ENCODE results near the gene ZBTB7B.
A peak's percentile ranks its signal among the peaks of the same experiment; 100 is the strongest.
"Not testable (repeated sequence)": the region's sequence is repeated elsewhere in the genome, so short reads cannot be mapped to it uniquely, and the experiment has no call there.

The ZBTB7B gene

GRCh38 chr1:154989195-154989860 is 13.3 kb upstream of the ZBTB7B start:
- DNase-seq: no peak

- DNase-seq: no peak
These were observed 12.3 kb upstream of the ZBTB7B start for GRCh38 chr1:154990276-154990675.

- DNase-seq: no peak
These were observed 9.7 kb upstream of the ZBTB7B start for GRCh38 chr1:154992721-154993571.

GRCh38 chr1:154993572-154994268 is 8.9 kb upstream of the ZBTB7B start, which contains the start of gene LENEP:
LENEP (plus strand) TSS chr1:154993586; CDS start chr1:154993608, 22 bp downstream.
- no peak for DNase-seq

DNA sequence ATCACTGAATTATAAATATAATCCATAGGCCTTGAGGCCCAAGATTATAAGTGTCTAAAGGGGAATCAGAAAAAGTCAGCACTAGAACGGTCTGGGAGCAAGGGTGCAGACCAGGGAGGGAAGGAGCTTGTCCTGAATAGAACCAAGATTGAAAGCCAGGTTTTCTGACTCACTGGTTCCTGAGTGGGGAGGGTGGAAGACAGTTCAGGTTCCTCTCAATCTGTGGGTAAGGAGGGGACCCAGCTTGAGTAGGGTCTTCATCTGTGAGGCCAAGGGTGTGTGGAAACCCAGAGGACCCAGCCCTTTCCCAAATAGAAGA is 8.4 kb upstream of the ZBTB7B start:
- DNase-seq: no peak

- no peak for DNase-seq
These were observed 8.0 kb upstream of the ZBTB7B start for GRCh38 chr1:154994591-154994990.

DNA sequence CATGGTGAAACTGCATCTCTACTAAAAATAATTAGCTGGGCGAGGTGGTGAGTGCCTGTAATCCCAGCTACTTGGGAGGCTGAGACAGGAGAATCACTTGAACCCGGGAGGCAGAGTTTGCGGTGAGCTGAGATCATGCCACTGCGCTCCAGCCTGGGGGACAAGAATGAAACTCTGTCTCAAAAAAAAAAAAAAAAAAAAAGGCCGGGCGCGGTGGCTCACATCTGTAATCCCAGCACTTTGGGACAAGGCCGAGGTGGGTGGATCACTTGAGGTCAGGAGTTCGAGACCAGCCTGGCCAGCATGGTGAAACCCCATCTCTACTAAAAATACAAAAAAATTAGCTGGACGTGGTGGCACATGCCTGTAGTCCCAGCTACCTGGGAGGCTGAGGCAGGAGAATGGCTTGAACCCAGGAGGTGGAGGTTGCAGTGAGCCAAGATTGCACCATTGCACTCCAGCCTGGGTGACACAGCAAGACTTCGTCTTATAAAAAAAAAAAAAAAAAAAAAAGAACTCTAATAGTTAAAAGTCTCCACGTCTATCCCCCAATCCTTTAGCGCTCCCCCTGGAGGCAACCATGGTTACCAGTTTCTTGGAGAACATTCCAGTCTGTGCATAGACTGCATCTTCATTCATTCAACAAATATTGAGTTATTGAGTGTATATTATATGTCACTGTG is 7.2 kb upstream of the ZBTB7B start:
- not testable (repeated sequence) for DNase-seq

DNA sequence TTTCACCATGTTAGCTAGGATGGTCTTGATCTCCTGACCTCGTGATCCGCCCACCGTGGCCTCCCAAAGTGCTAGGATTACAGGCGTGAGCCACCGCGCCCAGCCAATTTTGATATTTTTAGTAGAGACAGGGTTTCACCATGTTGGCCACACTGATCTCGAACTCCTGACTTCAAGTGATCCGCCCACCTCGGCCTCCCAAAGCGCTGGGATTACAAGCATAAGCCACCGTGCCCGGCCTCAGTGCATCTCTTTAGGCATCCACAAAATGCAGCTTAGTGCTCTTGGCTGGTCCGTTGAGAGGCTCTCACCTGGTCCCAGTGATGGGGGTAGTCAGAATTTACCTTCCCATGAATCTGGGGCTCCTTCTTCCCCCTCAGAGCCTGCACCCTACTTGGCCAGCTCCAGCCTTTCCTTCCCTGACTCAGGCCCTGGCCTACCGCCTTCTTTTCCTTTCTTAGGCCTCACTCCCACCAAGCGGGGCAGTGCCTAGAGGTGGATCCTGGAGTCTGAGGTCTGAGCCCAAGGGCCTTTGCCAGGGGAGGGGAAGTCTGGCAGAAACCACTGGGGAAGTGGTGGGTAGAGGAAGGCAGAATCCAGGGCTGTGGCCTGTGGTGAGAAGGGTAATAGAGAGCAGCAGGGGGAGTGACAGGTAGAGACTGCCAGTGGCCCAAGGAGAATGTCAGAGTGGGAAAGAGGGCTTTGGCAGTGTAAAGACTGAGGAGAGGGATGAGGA is 5.5 kb upstream of the ZBTB7B start:
- no peak for DNase-seq

GRCh38 chr1:154998201-154998780 is 4.3 kb upstream of the ZBTB7B start:
- DNase-seq: no peak

GRCh38 chr1:154998818-154999570 is 3.6 kb upstream of the ZBTB7B start:
- DNase-seq: peak; percentile 91

GRCh38 chr1:154999571-155000410 is 2.8 kb upstream of the ZBTB7B start:
- peak; percentile 85 for DNase-seq

GRCh38 chr1:155000411-155000725 is 2.2 kb upstream of the ZBTB7B start:
- peak; percentile 84 for DNase-seq

DNA sequence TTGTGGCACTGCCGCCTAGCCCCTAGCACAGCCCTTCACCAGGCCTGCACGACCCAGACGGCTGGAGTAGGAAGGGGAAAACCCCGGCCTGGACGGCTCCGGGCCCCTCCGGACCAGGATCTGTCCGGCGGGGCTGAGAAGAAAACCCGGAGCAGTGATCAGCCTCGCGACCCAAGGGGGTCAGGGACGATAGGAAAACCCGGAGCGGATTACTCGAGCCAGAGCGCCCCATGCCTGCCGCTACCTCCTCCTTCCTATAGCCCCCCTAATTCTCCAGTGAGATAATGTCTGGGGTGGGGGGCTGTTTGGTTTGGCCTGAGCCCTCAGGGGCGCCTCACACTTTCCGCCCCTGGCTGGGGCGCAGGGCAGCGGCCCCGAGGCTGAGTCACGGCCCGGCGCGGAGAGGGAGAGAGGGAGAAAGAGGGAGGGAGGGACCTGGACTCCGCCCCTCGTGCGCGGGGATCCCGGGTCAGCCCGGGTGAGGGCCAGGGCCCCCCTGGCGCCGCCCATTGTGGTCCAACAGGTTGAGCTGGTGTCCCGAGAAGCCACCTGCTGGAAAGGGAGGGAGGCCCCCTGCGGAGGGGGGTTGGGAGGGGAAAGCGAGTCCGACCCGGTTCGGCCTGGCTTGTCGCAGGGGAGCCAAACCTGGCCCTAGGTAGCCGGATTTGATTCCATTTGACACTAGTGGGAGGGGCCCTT is 1.7 kb upstream of the ZBTB7B start:
- peak; percentile 92 for DNase-seq

GRCh38 chr1:155001425-155001674 is 1.3 kb upstream of the ZBTB7B start:
- no peak for DNase-seq

DNA sequence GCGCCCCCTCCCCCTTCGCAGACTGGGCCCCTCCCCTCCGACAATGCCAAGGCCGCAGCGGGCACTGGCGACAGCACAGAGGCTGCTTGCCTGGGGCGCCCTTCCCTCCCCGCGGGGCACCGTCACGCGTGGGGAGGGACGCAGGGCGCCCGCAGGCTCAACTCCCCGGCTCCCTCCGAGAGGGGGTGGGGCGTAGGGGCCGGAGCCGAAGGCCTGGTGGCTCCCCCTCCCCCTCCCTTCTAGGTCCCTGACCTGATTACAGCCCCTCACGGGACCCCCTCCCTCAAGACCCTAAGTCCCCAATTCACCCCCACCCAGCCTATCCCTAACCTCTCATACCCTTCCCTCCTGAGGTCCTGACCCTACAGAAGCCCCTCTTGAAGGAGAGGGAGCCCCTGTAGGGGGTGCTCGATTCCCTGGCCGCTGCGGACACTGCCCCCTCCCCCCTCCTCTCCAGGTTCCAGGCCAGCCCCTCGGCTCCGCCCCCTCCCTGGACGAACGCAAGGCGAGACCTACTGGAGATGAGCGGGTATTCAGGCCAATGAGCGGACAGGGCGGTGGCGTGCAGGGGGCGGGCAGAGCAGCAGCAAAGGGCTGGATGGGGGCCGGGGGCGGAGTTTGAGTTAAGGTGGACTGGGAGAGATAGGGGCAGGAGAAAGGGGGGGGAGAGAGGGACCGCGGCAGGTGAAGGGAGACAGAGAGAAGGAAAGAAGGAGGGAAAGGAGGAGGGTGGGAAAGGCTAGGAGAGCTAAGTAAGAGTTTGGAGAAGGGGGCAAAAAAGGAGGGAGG is 733 bp upstream of the ZBTB7B start:
- DNase-seq: peak; percentile 98

DNA sequence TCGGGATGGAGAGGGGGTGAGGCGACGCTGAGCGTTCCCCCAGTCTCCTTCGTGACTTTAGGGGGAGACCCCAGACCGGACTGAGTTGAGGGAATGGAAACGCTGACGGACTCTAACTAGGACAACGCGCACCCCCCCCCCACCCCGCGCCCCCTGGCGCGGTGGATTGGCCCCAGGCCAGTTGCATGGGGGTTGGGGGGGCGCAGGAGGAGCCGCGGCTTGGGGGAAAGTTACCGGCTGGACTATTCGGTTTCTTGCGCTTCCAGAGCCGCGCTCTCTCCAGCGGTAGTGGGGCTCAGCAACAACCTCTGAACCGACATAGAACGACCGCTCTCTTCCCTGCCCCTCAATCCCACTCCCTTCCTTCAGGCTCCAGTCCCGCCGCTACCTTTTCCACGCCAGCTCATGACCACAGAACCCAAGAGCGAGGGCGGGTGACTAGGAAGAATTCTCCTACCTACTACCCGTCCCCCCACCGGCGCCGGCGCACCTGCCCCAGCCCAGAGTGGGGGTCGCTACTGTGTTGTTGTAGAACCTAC is 694 bp downstream of the ZBTB7B start:
- DNase-seq: peak; percentile 70

- no peak for DNase-seq
These were observed 1.3 kb downstream of the ZBTB7B start for GRCh38 chr1:155003766-155004351.

GRCh38 chr1:155004352-155005075 is 1.9 kb downstream of the ZBTB7B start:
- no peak for DNase-seq

Data from activated CD8-positive, alpha-beta memory T cell treated with anti-CD3 and anti-CD28 coated beads for 24 hours (primary cell).